ENCODE data around the gene GRID1. TPM values are rescaled to one million over a fixed set of nuclear protein-coding genes. Genes with fewer than 3 reads are reported as not detected.

The GRID1 gene
- total RNA-seq, 1 donor from 2014 or later = 2.7 TPM

DNA sequence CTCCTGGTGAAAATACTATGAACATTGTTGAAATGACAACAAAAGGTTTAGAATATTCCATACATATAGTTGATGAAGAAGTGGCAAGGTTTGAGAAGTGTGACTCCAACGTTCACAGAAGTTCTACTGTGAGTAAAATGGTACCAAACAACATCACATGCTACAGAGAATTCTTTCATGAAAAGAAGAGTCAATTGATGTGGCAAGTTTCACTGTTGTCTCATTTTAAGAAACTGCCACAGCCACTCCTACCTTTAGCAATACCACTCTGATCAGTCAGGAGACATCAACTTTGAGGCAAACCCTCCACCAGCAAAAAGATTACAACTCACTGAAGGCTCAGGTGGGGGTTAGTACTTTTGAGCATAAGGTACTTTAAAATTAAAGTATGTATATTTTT, 693.3 kb downstream of the GRID1 start:
- no peak for DNase-seq

DNA sequence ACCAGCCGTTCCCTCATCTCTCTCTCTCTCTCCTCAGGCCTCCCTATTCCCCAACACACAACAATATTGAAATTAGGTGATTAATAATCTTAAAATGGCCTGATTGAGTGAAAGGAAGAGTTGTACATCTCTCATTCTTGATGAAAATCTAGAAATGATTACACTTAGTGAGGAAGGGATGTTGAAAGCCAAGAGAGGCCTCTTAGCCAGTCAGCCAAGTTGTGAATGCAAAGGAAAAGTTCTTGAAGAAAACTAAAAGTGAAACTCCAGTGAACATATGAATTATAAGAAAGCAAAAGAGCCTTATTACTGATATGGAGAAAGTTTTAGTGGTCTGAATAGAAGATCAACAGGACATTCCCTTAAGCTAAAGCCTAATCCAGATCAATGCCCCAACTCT, 695.1 kb downstream of the GRID1 start:
- no peak for DNase-seq

DNA sequence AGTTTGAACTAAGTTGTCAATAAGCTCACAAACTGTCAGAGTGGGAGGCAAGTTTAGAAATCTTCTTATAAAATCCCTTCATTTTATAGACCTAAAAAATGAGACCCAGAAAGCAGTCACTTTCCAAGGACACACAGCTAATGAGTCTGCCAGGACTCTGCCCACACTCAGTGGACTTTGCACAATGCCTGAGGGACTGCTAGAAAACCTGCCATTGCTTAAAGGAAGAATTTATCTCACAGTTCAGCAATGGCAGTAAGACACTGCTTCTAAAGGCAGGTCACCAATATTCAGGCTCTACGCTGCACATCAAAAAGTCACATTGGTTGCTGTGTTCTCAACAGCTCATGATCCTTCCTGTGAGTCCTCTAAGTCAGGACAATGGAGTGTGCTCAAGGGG, 698.1 kb downstream of the GRID1 start:
- no peak for DNase-seq

DNA sequence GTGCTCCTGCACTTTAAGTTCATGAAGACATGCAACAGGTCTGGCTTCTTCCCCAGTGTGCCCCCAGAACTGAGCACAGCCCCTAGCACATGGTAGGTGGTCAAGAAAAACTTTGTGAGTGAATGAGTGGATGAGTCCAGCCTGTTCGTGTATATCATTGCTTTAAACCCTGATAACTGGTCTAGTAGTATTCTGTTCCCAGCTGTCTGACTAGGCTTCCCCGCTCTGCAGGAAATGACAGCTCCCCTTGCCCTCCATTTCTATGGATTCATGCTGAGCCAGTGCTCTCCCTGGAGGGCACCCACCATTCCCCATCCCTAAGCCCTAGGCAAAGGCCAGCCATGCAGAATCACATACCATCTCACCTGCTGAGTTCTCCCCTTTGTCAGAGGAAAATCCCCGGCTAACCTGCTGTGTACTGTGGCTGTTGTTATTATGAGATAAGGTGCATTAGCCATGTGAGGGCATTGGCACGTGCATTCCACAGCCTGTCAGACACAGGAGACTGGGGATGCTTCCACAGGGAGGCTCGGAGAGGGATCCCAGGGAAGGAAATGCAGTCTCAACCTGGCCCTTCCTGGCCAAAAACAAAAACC, 698.9 kb downstream of the GRID1 start:
- no peak for DNase-seq

DNA sequence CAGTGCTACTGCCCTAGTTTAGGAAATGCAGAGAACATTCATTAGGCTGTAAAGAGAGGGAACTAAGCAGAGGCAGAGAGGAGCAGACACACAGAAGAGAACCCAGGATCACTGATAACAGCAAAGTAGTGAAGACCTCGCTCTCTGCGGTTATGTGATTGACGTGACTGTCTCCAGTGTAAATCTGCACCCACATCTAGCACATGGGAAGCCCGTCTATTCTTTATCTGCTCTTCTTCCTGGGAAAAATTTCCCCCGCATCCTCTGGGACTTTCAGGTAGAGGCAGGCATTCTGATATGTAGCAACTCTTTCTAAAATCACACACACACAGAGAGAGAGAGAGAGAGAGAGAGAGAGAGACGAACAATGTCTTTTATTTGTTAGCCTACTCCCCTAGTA, 699.6 kb downstream of the GRID1 start:
- DNase-seq = no peak

DNA sequence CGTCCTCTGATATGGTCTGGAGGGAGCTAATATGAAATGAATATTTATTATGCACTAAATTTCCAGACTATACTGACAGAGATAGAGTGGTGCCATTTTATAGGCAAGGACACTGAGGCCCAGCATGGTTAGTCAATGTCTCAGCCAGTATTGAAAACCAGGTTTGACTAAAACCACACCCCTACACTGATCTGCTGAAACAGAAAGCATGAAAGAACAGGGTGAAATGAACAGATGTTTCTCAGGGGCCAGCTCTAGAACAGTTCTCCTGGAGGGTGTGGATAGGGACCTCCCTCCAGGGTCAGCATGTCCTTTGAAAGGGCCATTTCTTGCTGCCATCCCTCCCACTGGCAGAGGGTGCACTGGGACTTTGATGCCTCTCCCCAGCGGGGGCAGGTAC, 700.5 kb downstream of the GRID1 start:
- no peak for DNase-seq

DNA sequence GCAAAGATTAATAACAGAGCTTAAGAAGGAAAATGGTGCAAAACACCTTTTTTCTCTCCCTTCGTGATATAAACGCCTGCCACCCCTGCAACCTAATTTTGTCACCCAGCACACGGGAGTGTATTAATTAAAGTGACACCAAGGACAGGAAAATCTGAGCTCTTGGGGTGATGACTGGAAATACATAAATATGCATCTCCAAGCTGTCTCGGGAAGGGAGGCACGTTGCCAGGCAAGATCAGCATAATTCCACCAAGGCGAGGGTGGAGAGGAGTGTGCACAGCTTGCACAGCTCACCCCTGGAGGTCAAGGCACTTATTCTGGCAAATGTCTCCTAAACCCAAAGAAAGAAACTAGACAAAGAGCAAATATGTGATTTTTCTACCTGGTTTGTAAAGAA, 700.9 kb downstream of the GRID1 start:
- no peak for DNase-seq

DNA sequence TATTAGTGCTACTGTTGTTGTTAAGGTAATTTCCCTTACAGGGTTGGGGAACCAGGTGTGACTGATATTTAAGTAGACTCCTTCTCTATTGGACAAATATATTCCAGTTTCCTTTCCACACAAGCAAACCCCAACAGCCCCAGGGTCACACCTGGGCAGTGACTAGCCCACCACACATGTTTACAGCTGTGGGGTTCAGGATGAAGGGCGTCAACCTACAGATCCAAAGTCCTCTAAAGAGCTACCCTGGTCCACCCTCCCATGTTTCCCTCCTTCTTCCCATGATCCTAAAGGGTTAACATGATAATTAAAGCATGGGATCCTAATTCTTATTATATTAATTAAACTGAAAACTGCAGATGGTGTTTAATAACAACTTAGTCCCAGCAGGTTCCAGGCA, 701.5 kb downstream of the GRID1 start:
- DNase-seq = no peak

DNA sequence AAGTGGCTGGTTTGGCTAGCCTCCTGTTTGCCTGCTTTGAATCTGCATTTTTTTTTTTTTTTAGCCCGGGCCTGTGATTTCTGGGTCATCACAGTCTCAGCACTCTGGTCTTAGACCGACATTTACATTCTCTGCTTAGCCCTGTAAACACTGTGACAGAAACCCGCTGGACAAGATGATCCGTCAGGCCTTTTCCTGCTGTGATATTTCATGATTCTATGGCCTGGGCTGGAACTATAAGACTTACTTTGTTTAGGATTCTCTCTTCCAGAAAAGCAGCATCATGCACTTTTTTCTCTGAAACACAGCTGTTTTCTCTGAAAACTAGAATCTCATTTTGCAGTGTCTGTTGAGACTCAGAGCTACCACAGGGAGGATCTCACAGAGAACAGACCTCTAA, 705.5 kb downstream of the GRID1 start:
- no peak for DNase-seq

DNA sequence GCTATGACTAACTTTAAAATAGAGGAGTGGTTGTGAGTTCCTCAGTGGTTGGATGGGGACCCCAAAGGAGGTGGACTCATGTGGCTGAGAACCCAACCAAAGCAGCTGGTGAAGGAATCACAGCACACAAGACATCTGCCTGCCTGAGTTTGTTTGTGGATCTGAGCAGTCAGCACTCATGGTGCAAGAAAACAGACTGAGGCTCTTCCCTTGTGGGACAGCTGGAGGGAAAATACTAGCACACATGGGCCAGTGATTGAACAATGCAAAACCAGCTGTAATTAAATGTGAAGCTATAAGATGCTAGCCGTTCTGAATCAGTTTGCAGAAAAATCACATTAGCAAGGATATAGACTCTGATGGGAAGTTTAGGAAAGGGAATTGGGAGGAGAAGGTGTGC, 707.3 kb downstream of the GRID1 start:
- no peak for DNase-seq

DNA sequence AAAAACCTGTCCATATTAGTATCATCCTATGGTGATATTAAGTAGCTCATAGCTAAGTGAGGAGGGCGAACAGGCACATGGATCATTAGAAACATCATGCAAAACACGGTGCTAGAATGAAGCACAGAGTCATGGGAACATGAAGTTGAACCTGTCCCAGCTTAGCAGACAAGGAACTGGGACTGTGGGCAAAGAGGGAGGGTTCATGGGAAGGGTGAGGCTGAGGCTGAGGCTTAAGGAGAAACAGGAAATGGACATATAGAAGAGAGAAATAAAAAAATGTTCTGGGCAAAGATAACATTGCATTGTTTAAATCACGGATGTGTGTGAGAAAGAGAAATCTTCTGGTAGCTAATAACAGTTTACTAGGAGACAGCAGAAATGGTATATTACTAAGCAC, 708.1 kb downstream of the GRID1 start:
- DNase-seq = no peak

DNA sequence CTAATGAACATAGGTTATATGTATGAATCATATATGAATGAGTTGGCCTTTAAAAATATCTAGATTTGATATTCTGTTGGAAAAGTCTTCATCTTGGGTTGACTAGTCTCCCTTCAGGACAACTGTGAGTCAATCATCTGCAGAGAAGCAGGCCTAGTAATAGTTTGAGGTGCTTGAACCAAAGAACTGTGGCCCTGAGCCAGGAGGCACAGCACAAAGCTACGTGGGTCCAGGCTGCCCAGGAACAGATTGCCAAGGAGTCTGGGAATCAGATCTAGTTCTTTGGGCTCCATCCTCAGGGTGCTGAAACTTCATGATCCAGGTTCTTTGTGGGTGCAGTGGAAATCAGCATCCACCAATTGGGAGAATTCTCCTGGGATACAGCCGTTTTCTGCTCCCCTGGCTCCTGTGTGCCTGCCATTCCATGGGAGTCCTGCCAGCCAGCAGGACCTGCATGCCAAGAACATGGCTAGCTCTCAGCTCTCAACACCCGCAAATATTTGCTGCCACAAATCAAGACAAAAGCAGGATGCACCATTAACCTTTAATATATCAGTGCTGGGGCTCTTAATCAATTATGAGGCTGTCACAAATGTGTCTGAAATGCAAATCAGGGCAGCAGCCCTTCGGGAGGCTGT, 709.0 kb downstream of the GRID1 start:
- no peak for DNase-seq

DNA sequence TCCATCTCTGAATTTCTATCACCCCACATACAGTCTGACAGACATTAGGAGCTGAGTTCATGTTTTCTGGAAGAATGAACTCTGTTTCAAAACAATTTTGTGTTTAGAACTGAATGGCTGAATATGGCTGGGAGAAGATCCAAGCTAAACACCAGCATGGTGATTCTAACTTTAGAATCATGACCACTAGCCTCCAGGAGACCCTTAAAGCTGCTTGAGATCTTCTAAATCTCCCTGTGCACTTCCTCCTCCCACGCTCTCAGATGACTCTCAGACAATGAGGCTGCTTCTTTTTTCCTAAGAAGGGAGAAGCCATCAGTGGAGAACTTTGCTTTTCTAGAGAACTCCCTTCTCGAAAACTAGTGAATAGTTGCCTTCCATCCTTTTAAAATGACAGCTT, 711.2 kb downstream of the GRID1 start:
- DNase-seq = no peak

DNA sequence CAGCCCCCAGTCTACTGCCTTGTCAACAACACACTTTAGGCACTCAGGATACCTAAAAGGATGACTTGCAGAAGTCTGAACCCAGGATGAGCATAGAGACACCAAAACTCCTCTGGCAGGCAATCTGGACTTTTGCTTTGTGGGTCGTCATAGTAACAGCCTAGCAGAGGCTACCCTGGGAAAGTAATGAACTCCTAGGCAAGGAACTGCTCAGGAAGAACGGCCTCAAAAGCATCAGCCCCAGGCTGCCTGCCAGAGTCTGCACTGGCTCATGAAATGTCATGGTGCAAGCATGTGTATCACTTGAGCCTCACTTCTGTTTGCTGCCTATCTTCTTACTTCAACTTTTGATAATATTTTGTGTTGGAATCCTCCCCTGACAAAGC, 715.1 kb downstream of the GRID1 start:
- peak; percentile 6 for DNase-seq

DNA sequence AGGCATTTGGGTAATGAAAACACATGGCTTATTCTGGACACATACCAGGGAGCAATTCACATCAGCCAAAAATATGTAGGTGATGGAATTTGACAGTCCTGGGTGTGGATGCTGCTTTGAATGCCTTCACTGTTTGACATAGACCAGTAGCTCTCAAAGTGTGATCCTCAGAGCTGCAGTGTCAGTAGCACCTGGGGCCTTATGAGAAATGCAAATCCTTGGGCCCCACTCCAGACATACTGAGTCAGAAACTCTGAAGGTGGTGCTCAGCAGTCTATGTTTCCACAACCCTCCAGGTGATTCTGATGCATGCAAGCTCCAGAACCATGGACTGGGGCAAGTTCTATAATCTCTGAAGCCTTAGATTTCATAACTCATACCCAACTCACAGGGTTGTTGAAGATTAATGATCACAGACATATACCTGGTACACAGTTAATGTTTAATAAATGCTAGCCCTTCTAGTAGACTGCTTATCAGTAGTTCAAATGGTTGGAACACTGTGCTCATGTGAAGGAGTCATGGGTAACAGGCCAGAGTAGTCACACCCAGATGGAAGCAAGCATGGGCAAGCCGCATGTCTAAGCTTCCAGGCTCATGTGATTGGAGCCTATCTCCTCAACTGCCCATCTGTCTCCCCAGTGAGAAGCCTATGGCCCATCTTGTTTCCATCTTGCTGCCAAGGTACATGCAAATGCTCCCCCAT, 715.7 kb downstream of the GRID1 start:
- DNase-seq = no peak

DNA sequence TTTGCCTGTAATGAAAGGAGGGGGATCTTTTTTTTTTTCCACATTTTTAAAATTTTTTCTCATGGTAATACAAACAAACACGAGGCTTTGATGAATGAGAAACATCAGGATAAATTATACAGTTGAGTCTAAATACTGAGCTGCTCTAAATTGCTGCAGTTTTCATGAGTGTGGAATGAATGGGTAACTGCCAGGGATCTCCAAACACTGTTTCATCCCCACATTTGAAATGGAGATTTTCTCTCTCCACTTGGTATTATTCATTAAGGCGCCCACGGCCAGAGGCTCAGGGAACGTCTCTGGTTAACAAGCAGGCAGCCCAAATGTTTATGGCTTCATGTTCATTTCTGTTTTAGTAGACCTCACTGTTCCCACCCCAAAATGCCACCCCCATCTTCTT, 717.1 kb downstream of the GRID1 start:
- no peak for DNase-seq

DNA sequence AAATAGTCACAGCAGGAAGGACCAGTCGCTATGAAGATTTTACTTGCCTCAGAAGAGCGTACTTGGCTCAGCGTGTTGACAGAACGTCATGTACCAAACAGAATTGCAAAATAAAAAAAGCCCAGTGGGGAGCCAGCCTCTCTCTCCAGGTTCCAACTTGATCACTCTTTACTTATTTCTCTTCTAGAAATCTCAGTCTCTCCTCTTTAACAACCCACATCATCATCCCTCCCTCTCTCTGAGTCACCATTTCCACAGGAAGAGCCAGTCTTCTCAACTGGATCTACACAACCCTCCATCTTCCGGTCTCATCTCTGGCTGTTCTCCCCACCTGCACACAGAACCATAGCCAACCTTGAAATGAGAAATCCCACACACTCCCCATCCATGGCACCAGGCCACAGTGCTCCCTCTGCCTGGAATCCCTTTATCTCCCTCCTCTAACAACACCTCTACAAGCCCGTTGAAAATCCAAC, 718.3 kb downstream of the GRID1 start:
- DNase-seq = no peak

DNA sequence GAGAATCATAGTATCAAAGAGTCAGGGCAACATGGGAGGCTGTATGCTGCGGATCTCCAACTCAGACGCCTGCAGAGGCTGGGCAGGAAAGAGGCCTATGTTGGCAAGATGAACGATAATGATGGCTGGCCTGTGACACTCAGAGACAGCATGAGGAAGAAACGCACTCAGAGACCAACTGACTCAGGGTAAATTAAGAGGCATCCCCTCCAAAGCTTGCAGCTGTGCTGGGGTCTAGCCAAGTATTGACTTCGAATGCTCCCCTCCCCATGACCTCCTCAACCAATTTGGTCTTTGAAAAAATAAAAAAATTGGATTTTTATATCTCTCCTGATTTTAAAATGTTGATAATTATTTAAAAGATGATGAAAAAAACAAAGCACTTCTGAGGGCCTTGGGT, 718.9 kb downstream of the GRID1 start:
- peak; percentile 9 for DNase-seq

DNA sequence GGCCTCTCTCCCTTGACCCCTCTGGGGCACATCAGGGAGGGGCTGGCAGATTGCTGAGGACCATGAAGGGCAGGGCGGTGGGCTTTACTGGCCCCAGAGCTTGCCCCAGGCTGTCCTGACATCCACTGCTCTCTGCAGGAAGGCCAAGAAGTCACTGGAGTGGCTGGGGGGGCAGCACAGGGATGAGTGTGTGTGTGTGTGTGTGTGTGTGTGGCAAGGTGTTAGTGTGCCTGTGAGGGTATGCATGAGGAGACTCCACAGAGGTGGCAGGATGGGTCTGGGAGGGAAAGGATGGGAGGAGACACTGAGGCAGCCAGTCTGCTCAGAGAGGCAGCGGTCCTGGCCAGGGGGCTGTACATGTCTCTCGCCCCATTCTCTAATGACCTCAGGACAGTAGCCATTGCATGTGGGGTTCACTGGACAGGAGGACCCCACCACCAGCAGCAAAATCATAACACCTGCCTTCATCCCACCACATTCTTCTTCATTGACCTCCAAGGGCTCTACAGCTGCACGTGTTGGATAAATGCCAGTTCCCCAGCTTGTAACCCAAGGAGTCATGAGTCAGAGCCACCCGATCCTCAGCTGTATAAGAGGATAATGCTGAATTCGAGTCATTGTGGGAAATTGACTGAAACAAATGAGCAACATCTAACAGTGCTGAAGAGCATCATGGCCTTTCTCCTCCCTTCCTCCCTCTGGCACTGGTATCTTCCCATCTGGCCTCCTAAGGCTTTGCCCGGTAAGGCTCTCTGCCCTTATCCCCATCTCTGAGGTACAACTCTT, 720.5 kb downstream of the GRID1 start:
- no peak for DNase-seq

DNA sequence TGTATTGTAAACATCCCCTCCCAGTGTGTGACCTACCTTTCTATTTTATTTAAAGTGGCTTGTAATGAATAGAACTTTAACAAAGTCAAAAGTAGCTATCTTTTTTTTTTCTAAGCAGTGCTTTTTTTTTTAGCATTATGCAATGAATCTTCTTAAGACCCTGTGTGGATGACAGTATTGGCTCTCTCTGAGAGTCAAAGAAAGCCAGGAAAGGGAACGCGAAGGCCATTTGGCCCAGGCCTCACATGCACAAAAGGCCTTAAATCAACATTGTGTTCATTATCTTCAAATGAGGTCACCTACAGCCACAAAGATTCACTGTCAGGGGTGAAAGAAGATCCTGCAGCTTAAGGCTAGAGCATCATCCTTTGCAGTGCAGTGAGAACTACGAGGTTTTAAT, 721.5 kb downstream of the GRID1 start:
- DNase-seq = peak; percentile 32

DNA sequence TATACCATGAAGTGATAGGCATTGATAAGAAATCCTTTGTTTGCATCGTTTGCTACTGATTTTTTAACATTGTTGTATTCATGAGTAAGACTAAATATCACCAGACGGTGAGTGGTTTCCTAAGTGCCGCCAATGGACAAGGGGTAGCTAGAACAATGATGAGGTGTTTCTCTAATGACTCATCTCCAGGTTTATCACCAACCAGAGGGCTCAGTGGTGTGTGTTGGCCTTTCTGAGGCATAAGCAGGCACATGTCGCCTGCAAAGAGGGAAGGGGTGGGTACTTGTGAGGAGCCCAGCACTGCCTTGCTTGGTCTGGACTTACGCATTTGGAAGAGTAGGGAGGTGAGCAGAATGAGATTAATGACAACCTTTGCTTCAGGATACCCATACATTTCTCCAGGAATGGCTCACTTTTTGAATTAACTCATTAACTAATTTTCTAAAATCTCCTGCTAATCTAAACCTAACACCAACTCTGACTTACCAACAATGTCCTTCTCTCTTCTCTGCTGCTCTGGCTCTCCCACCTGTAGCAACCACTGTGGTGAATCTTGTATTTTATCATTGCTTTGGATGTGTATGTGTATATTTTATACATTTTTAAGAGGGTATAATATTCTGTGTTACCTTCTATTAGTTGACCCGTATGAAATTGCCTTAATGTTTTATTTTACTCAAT, 722.6 kb downstream of the GRID1 start:
- no peak for DNase-seq

DNA sequence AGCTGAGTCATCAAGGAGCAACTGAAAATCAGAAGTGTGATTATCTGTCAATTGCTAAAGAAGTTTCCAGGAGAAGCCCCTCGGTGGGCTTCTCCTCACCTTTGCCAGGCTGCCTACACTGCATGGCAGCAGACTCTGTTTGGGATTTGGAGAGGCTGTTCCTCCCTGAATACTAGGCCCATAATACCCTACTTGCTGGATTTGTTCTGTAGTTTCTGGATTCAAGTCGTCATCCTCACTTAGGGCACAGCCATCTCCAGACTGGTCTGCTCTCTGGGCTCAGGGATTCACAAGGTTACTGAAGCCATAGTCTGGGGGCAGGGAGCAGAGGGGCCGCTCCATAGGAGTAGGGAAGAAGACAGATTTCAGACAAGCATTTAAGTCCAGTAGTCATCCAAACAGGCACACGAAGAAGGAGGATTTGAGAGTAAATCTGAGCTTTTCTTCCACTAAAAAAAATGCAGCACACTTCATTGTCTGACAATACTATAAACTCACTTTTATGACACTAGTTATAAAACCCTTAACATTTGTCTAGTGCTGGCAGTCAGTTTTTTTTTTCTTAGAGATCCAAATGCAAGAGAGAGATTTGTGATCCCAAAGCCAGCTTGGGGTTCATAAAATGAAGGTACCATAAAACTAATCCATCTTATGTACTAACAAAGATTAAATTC, 723.3 kb downstream of the GRID1 start:
- no peak for DNase-seq
